Loucy (cell line): Measurements from ENCODE around the gene AAMP.

Source experiments
- H2AFZ ChIP-seq: fragments of 200-600 bp; sonication (generic); 2 replicates; pipeline ENCODE4 v1.6.0; 2016; ENCODE audit warnings: antibody characterized with exemption, mild to moderate bottlenecking, low read length, moderate library complexity
- H3F3A ChIP-seq: fragments of 200-600 bp; 2 replicates; pipeline ENCODE4 v1.6.0; 2016; ENCODE audit warnings: antibody characterized with exemption, low read depth, mild to moderate bottlenecking
- H3K27me3 ChIP-seq: fragments of 200-600 bp; sonication (generic); 2 replicates; pipeline ENCODE4 v1.6.1; 2014; ENCODE audit warnings: low read length, mild to moderate bottlenecking; ENCODE audit not compliant: insufficient read depth, poor library complexity, severe bottlenecking
- H3K36me3 ChIP-seq: fragments of 200-600 bp; sonication (generic); 2 replicates; pipeline ENCODE4 v1.6.1; 2016; ENCODE audit warnings: low read length; ENCODE audit not compliant: insufficient read depth
- H3K4me1 ChIP-seq: fragments of 200-600 bp; sonication (generic); 2 replicates; pipeline ENCODE4 v1.5.1; 2014; ENCODE audit warnings: low read length, mild to moderate bottlenecking; ENCODE audit not compliant: insufficient read depth, poor library complexity, severe bottlenecking
- H3K4me2 ChIP-seq: fragments of 200-600 bp; sonication (generic); 2 replicates; pipeline ENCODE4 v1.6.0; 2014; ENCODE audit warnings: antibody characterized with exemption, low read length, low read depth, mild to moderate bottlenecking; ENCODE audit not compliant: poor library complexity, severe bottlenecking
- H3K4me3 ChIP-seq: fragments of 200-600 bp; sonication (generic); 2 replicates; pipeline ENCODE4 v1.5.1; 2014; ENCODE audit warnings: low read length, mild to moderate bottlenecking, mixed read lengths; ENCODE audit not compliant: poor library complexity, severe bottlenecking
- H3K79me2 ChIP-seq: fragments of 200-600 bp; sonication (generic); 2 replicates; pipeline ENCODE4 v1.6.1; 2014; ENCODE audit warnings: low read length; ENCODE audit not compliant: insufficient read depth
- H3K9ac ChIP-seq: fragments of 200-600 bp; sonication (generic); 2 replicates; pipeline ENCODE4 v1.6.0; 2014; ENCODE audit warnings: mild to moderate bottlenecking, low read depth, low read length, moderate library complexity; ENCODE audit not compliant: poor library complexity, severe bottlenecking
- H3K9me2 ChIP-seq: fragments of 200-600 bp; sonication (generic); replicated peaks from 2 replicates; pipeline ENCODE4 v1.6.1; 2016; ENCODE audit warnings: low read depth, low read length, mixed read lengths
- H3K9me3 ChIP-seq: fragments of 200-600 bp; sonication (generic); 2 replicates; pipeline ENCODE4 v1.6.1; 2014; ENCODE audit warnings: mild to moderate bottlenecking, antibody characterized with exemption, low read length, low read depth; ENCODE audit not compliant: insufficient read depth
- H4K20me1 ChIP-seq: fragments of 200-600 bp; sonication (generic); 2 replicates; pipeline ENCODE4 v1.6.0; 2014; ENCODE audit warnings: antibody characterized with exemption, low read length, mild to moderate bottlenecking; ENCODE audit not compliant: insufficient read depth, poor library complexity, severe bottlenecking
- CTCF ChIP-seq: fragments of 200-600 bp; sonication (generic); conservative IDR thresholded peaks from 2 replicates; pipeline ENCODE4 v1.5.1; 2014; ENCODE audit warnings: mild to moderate bottlenecking, antibody characterized with exemption, low read length
- EZH2phosphoT487 ChIP-seq: fragments of 200-600 bp; IDR thresholded peaks from 2 replicates; pipeline ENCODE4 v1.6.1; 2018; ENCODE audit warnings: antibody characterized with exemption, mild to moderate bottlenecking, moderate library complexity, borderline replicate concordance

Gene AAMP

GRCh38 chr2:218226903-218227302 lies 43.0 kb downstream of the AAMP start:
- no peaks in the 10 kb centered on the region for H3K9me2 ChIP-seq
- no peak overlapping the region for H3K4me3 ChIP-seq
- H3K27me3 ChIP-seq = no peaks in the 10 kb centered on the region
- no peak overlapping the region for H2AFZ ChIP-seq
- H3K36me3 ChIP-seq = peaks cover 71% of the 10 kb centered on the region
- peaks cover 12% of the 10 kb centered on the region for H3F3A ChIP-seq
- no peaks in the 10 kb centered on the region for H3K9me3 ChIP-seq
- H3K9ac ChIP-seq = no peak overlapping the region
- peaks cover 84% of the 10 kb centered on the region for H3K79me2 ChIP-seq
- H4K20me1 ChIP-seq = peaks cover 39% of the 10 kb centered on the region
- peak overlapping the region; percentile 26 for H3K4me2 ChIP-seq
- no peak for TF ChIP-seq CTCF
- TF ChIP-seq EZH2phosphoT487 = no peak
- H3K4me1 ChIP-seq = peaks cover 74% of the 10 kb centered on the region

GRCh38 chr2:218224186-218224585 lies 45.8 kb downstream of the AAMP start:
- Histone ChIP-seq H3K4me1 (peaks cover 75% of the 10 kb centered on the region), H3K9me2 (no peaks in the 10 kb centered on the region), H3K79me2 (peaks cover 94% of the 10 kb centered on the region), H3K36me3 (peaks cover 49% of the 10 kb centered on the region), H3K4me2 (peak overlapping the region; percentile 93), H3K9me3 (no peaks in the 10 kb centered on the region), H4K20me1 (peaks cover 66% of the 10 kb centered on the region), H3K9ac (peak overlapping the region; percentile 99), H3K27me3 (no peaks in the 10 kb centered on the region), H3K4me3 (peak overlapping the region; percentile 87), H2AFZ (no peak overlapping the region), H3F3A (peaks cover 5% of the 10 kb centered on the region; the same call in 1 of the 2 replicates)
- no peak for TF ChIP-seq EZH2phosphoT487
- TF ChIP-seq CTCF = no peak

GRCh38 chr2:218223046-218223445 lies 46.9 kb downstream of the AAMP start:
- Histone ChIP-seq H3K4me2 (peak overlapping the region; percentile 93), H3F3A (peaks cover 4% of the 10 kb centered on the region; the same call in 1 of the 2 replicates), H3K4me3 (peak overlapping the region; percentile 87), H4K20me1 (peaks cover 77% of the 10 kb centered on the region), H2AFZ (no peak overlapping the region), H3K27me3 (no peaks in the 10 kb centered on the region), H3K9me3 (no peaks in the 10 kb centered on the region), H3K36me3 (peaks cover 40% of the 10 kb centered on the region; the same call in 1 of the 2 replicates), H3K79me2 (peaks cover 100% of the 10 kb centered on the region), H3K9ac (peak overlapping the region; percentile 99), H3K9me2 (no peaks in the 10 kb centered on the region), H3K4me1 (peaks cover 69% of the 10 kb centered on the region)
- TF ChIP-seq CTCF = no peak
